Vagina (tissue), 2 donors: ENCODE data around the gene TSC22D4. TPM values are rescaled to one million over a fixed set of nuclear protein-coding genes. Genes with fewer than 3 reads are reported as not detected.
"Not testable (repeated sequence)": the region's sequence is repeated elsewhere in the genome, so short reads cannot be mapped to it uniquely, and the experiment has no call there.

Source experiments
- DNase-seq, 2 donors: peaks; one replicate each; pipeline ENCODE4 v3.0.0-alpha.2; 2017; ENCODE audit errors: extremely low spot score in 2 of 2
- H3K27ac ChIP-seq: fragments of 200-600 bp; sonication (generic); one replicate; pipeline ENCODE4 v1.5.1; 2019
- H3K27me3 ChIP-seq: fragments of 200-600 bp; sonication (generic); one replicate; pipeline ENCODE4 v1.5.1; 2019
- H3K36me3 ChIP-seq, 2 donors: fragments of 200-600 bp; sonication (generic); one replicate each; pipeline ENCODE4 v1.5.1; 2017 to 2019
- H3K4me1 ChIP-seq: fragments of 200-600 bp; sonication (generic); one replicate; pipeline ENCODE4 v1.5.1; 2019
- H3K4me3 ChIP-seq, 2 donors: fragments of 200-600 bp; sonication (generic); 1 replicate in 1 of 2; 2 replicates in 1 of 2; pipeline ENCODE4 v1.5.1; 2016 to 2019
- H3K9me3 ChIP-seq: fragments of 200-600 bp; sonication (generic); one replicate; pipeline ENCODE4 v1.5.1; 2019
- CTCF ChIP-seq, 3 experiments: fragments of 450-650 bp in 2 of 3; fragments of 200-600 bp in 1 of 3; sonication (generic) in 1 of 3; IDR thresholded peaks; one replicate each; pipeline ENCODE4 v1.5.1; 2017 to 2019; ENCODE audit warnings: antibody characterized with exemption in 3 of 3, mild to moderate bottlenecking in 2 of 3, moderate library complexity in 2 of 3
- POLR2A ChIP-seq, 2 donors: fragments of 450-650 bp; IDR thresholded peaks; one replicate each; pipeline ENCODE4 v1.6.1; 2017; ENCODE audit warnings: antibody characterized with exemption in 2 of 2, mild to moderate bottlenecking in 2 of 2, moderate library complexity in 2 of 2
- POLR2AphosphoS5 ChIP-seq, 2 donors: sonication (generic); formaldehyde crosslinking; IDR thresholded peaks; one replicate each; pipeline ENCODE4 v1.9.0; 2017; ENCODE audit warnings: antibody characterized with exemption in 2 of 2, mild to moderate bottlenecking in 2 of 2, low read depth in 1 of 2; ENCODE audit not compliant: insufficient read depth in 1 of 2
- intact Hi-C: fragments of 100-400 bp; cut with DNase I; formaldehyde crosslinking; loops from one replicate; pipeline ENCODE4 v1.15.1; 2023
- total RNA-seq: library from RNA; depleted of rRNA; stranded (reverse); fragments of >200 nt; gene quantifications from one replicate; pipeline ENCODE4 v1.2.3, GENCODE V29; 2016

TSC22D4 gene
- 34.6 TPM for total RNA-seq

GRCh38 chr7:100478958-100479660, at the start of gene TSC22D4:
TSS of gene TSC22D4 (minus strand) at chr7:100479214. CDS start at chr7:100478038, 1,176 bp downstream.
- Histone ChIP-seq H3K36me3 (peaks cover 0 to 3% of the 10 kb centered on the region in 2 donors), H3K4me3 (peak within 1 kb of the TSS; percentile 88 to 92), H3K27ac (peak within 1 kb of the TSS; percentile 92), H3K27me3 (no peaks in the 10 kb centered on the region), H3K9me3 (no peaks in the 10 kb centered on the region), H3K4me1 (peaks cover 55% of the 10 kb centered on the region)
- peak in 1 of 2 donors; percentile 98 for DNase-seq
- TF ChIP-seq POLR2A (IDR thresholded peaks at IDR 0.05) (peak in 1 of 2 donors; percentile 87), CTCF (IDR thresholded peaks at IDR 0.05) (no peak), POLR2AphosphoS5 (IDR thresholded peaks at IDR 0.05; ENCODE audit: insufficient read depth in 1 of 2, low read depth in 1 of 2) (peak in 1 of 2 donors; percentile 95)
- intact Hi-C loops, result loop anchor here (1.0 to 10.0 kb wide), 2 partner anchors 107 to 196 kb away; partner anchors contain the start of genes FBXO24, GNB2 and LRCH4

GRCh38 chr7:100528108-100528866, 49.3 kb upstream of the TSC22D4 start:
- H3K36me3 ChIP-seq, H3K27ac ChIP-seq, DNase-seq, H3K27me3 ChIP-seq, H3K4me1 ChIP-seq, H3K4me3 ChIP-seq, H3K9me3 ChIP-seq, intact Hi-C loops: not testable (repeated sequence)

GRCh38 chr7:100523192-100523591, 44.2 kb upstream of the TSC22D4 start:
- DNase-seq, H3K27ac ChIP-seq, H3K9me3 ChIP-seq, H3K4me3 ChIP-seq, H3K36me3 ChIP-seq, H3K4me1 ChIP-seq, intact Hi-C loops, H3K27me3 ChIP-seq: not testable (repeated sequence)

GRCh38 chr7:100521909-100522593, 43.0 kb upstream of the TSC22D4 start:
- H3K36me3 ChIP-seq, H3K9me3 ChIP-seq, H3K4me3 ChIP-seq, intact Hi-C loops, DNase-seq, H3K4me1 ChIP-seq, H3K27ac ChIP-seq, H3K27me3 ChIP-seq: not testable (repeated sequence)

- H3K4me1 ChIP-seq, result peaks cover 8% of the 10 kb centered on the region
- no peak overlapping the region for H3K27ac ChIP-seq
- no peaks in the 10 kb centered on the region for H3K36me3 ChIP-seq
- TF ChIP-seq POLR2A (IDR thresholded peaks at IDR 0.05), result no peak
- no peak for DNase-seq
- no peak overlapping the region for H3K4me3 ChIP-seq
- H3K9me3 ChIP-seq, result no peaks in the 10 kb centered on the region
- H3K27me3 ChIP-seq, result no peaks in the 10 kb centered on the region
- intact Hi-C loops, result no loop called here
Measured at GRCh38 chr7:100521076-100521475, 42.1 kb upstream of the TSC22D4 start.

- DNase-seq, result no peak
- Histone ChIP-seq H3K9me3 (no peaks in the 10 kb centered on the region), H3K4me1 (peaks cover 16% of the 10 kb centered on the region), H3K36me3 (no peaks in the 10 kb centered on the region), H3K4me3 (no peak overlapping the region), H3K27ac (no peak overlapping the region), H3K27me3 (no peaks in the 10 kb centered on the region)
- intact Hi-C loops, result no loop called here
- TF ChIP-seq POLR2AphosphoS5 (IDR thresholded peaks at IDR 0.05; ENCODE audit: insufficient read depth in 1 of 2, low read depth in 1 of 2) (no peak), CTCF (IDR thresholded peaks at IDR 0.05) (no peak), POLR2A (IDR thresholded peaks at IDR 0.05) (no peak)
Measured at GRCh38 chr7:100520138-100520537, 41.1 kb upstream of the TSC22D4 start.
